Astrocyte of the cerebellum (primary cell): Measurements from ENCODE around the gene GAS2.
"Not testable (repeated sequence)": the region's sequence is repeated elsewhere in the genome, so short reads cannot be mapped to it uniquely, and the experiment has no call there.

Source experiments
- DNase-seq: peaks from one replicate; pipeline ENCODE4 v3.0.0-alpha.2; 2011; ENCODE audit warnings: low read depth
- H3K4me3 ChIP-seq: 2 replicates; pipeline ENCODE4 v1.5.1; 2011; ENCODE audit warnings: mild to moderate bottlenecking, low read depth, low read length, moderate library complexity
- CTCF ChIP-seq: IDR thresholded peaks from 2 replicates; pipeline ENCODE4 v1.5.1; 2012; ENCODE audit warnings: low read length, low read depth, moderate library complexity, mild to moderate bottlenecking; ENCODE audit errors: missing control alignments
- in situ Hi-C: cut with HindIII; loops from 2 replicates; pipeline ENCODE4 v1.10.0; 2017; ENCODE audit warnings: low sequenced_read_pairs

Gene GAS2

GRCh38 chr11:22633354-22633902 lies 33.0 kb upstream of the GAS2 start:
- no peak for DNase-seq
- TF ChIP-seq CTCF: no peak
- no peak overlapping the region for H3K4me3 ChIP-seq
- in situ Hi-C loops: no loop called here

GRCh38 chr11:22634897-22635629 lies 31.3 kb upstream of the GAS2 start:
- no peak overlapping the region for H3K4me3 ChIP-seq
- in situ Hi-C loops: no loop called here
- DNase-seq: no peak
- no peak for TF ChIP-seq CTCF

GRCh38 chr11:22635689-22636088 lies 30.7 kb upstream of the GAS2 start:
- no peak overlapping the region for H3K4me3 ChIP-seq
- in situ Hi-C loops: no loop called here
- no peak for DNase-seq
- TF ChIP-seq CTCF: no peak

- in situ Hi-C loops: no loop called here
- TF ChIP-seq CTCF: no peak
- no peak for DNase-seq
- no peak overlapping the region for H3K4me3 ChIP-seq
Measured at GRCh38 chr11:22640862-22641261, 25.5 kb upstream of the GAS2 start.

GRCh38 chr11:22641559-22641958 lies 24.9 kb upstream of the GAS2 start:
- in situ Hi-C loops: no loop called here
- no peak for TF ChIP-seq CTCF

GRCh38 chr11:22652346-22652745 lies 14.1 kb upstream of the GAS2 start:
- in situ Hi-C loops, H3K4me3 ChIP-seq, DNase-seq: not testable (repeated sequence)

More at GRCh38 chr11:22641559-22641958, 24.9 kb upstream of the GAS2 start:
- H3K4me3 ChIP-seq: no peak overlapping the region
- no peak for DNase-seq

GRCh38 chr11:22656130-22656529 lies 10.3 kb upstream of the GAS2 start:
- no peak overlapping the region for H3K4me3 ChIP-seq
- DNase-seq: no peak
- no peak for TF ChIP-seq CTCF
- in situ Hi-C loops: no loop called here
